H9 (cell line): ENCODE measurements around the gene GNA15. TPM values are rescaled to one million over a fixed set of nuclear protein-coding genes. Genes with fewer than 3 reads are reported as not detected.

ENCODE experiments used
- DNase-seq: peaks from one replicate; pipeline ENCODE4 v3.0.0-alpha.2; 2017
- H2AFZ ChIP-seq: one replicate; pipeline ENCODE4 v1.6.1; 2013; ENCODE audit warnings: mild to moderate bottlenecking, low read length, control low read depth, moderate library complexity
- H2AK5ac ChIP-seq: 2 replicates; pipeline ENCODE4 v1.6.1; 2013; ENCODE audit warnings: low read length, control low read depth, mixed read lengths; ENCODE audit not compliant: insufficient read length
- H2BK120ac ChIP-seq: one replicate; pipeline ENCODE4 v1.6.1; 2013; ENCODE audit warnings: low read depth, mild to moderate bottlenecking, low read length, control low read depth, inconsistent platforms; ENCODE audit not compliant: poor library complexity, severe bottlenecking
- H2BK12ac ChIP-seq: 2 replicates; pipeline ENCODE4 v1.6.1; 2013; ENCODE audit warnings: low read length, control low read depth, mixed read lengths, low read depth; ENCODE audit not compliant: insufficient read length
- H2BK15ac ChIP-seq: 2 replicates; pipeline ENCODE4 v1.6.1; 2013; ENCODE audit warnings: low read depth, low read length, control low read depth
- H2BK20ac ChIP-seq: one replicate; pipeline ENCODE4 v1.6.1; 2013; ENCODE audit warnings: low read depth, mild to moderate bottlenecking, low read length, control low read depth, inconsistent platforms; ENCODE audit not compliant: poor library complexity, severe bottlenecking
- H2BK5ac ChIP-seq: 2 replicates; pipeline ENCODE4 v1.6.1; 2013; ENCODE audit warnings: low read length, control low read depth, mixed read lengths; ENCODE audit not compliant: insufficient read length
- H3K14ac ChIP-seq: 2 replicates; pipeline ENCODE4 v1.6.1; 2013; ENCODE audit warnings: low read length, control low read depth; ENCODE audit not compliant: insufficient read depth
- H3K18ac ChIP-seq: 2 replicates; pipeline ENCODE4 v1.6.1; 2013; ENCODE audit warnings: low read depth, mild to moderate bottlenecking, mixed read lengths, low read length, control low read depth; ENCODE audit not compliant: insufficient read length
- H3K23ac ChIP-seq: 2 replicates; pipeline ENCODE4 v1.6.1; 2013; ENCODE audit warnings: low read length, control low read depth, mixed read lengths, low read depth; ENCODE audit not compliant: insufficient read length
- H3K23me2 ChIP-seq: 2 replicates; pipeline ENCODE4 v1.6.1; 2013; ENCODE audit warnings: low read depth, mild to moderate bottlenecking, mixed read lengths, low read length, control low read depth; ENCODE audit not compliant: insufficient read length, poor library complexity, severe bottlenecking
- H3K27ac ChIP-seq: 2 replicates; pipeline ENCODE4 v1.5.1; 2013; ENCODE audit warnings: low read length, control low read depth, mixed read lengths, low read depth; ENCODE audit not compliant: insufficient read length
- H3K27me3 ChIP-seq: 2 replicates; pipeline ENCODE4 v1.6.1; 2013; ENCODE audit warnings: low read length, control low read depth, inconsistent platforms; ENCODE audit not compliant: insufficient read depth
- H3K4ac ChIP-seq: 2 replicates; pipeline ENCODE4 v1.6.1; 2013; ENCODE audit warnings: low read depth, mild to moderate bottlenecking, control low read depth, inconsistent platforms, low read length, moderate library complexity
- H3K4me1 ChIP-seq: 2 replicates; pipeline ENCODE4 v1.6.1; 2013; ENCODE audit warnings: low read length, control low read depth, inconsistent platforms; ENCODE audit not compliant: insufficient read depth
- H3K4me2 ChIP-seq: 2 replicates; pipeline ENCODE4 v1.6.1; 2013; ENCODE audit warnings: low read length, control low read depth, mixed read lengths; ENCODE audit not compliant: insufficient read length, insufficient read depth
- H3K56ac ChIP-seq: 2 replicates; pipeline ENCODE4 v1.6.1; 2013; ENCODE audit warnings: low read depth, mild to moderate bottlenecking, mixed read lengths, low read length, control low read depth; ENCODE audit not compliant: insufficient read length
- H3K79me1 ChIP-seq: 2 replicates; pipeline ENCODE4 v1.6.1; 2013; ENCODE audit warnings: low read depth, mild to moderate bottlenecking, moderate library complexity, low read length, control low read depth, inconsistent platforms; ENCODE audit not compliant: insufficient read depth, poor library complexity, severe bottlenecking
- H3K79me2 ChIP-seq: 2 replicates; pipeline ENCODE4 v1.6.1; 2013; ENCODE audit warnings: low read length, control low read depth, inconsistent platforms; ENCODE audit not compliant: insufficient read depth
- H3K9ac ChIP-seq: 2 replicates; pipeline ENCODE4 v1.6.1; 2013; ENCODE audit warnings: low read length, control low read depth, mixed read lengths; ENCODE audit not compliant: insufficient read length; ENCODE audit errors: extremely low read depth
- H3K9me3 ChIP-seq: one replicate; pipeline ENCODE4 v1.6.1; 2013; ENCODE audit warnings: low read depth, low read length, inconsistent platforms; ENCODE audit not compliant: control insufficient read depth
- H3T11ph ChIP-seq: one replicate; pipeline ENCODE4 v1.6.1; 2013; ENCODE audit warnings: mild to moderate bottlenecking, low read length, control low read depth, inconsistent platforms
- H4K20me1 ChIP-seq: one replicate; pipeline ENCODE4 v1.6.1; 2013; ENCODE audit not compliant: control insufficient read depth, insufficient read length, insufficient read depth
- H4K5ac ChIP-seq: 2 replicates; pipeline ENCODE4 v1.6.1; 2013; ENCODE audit warnings: low read depth, mild to moderate bottlenecking, mixed read lengths, low read length, control low read depth; ENCODE audit not compliant: insufficient read length
- H4K8ac ChIP-seq: replicated peaks from 2 replicates; pipeline ENCODE4 v1.6.1; 2013; ENCODE audit warnings: low read length, control low read depth, mixed read lengths, low read depth; ENCODE audit not compliant: insufficient read length
- H4K91ac ChIP-seq: 2 replicates; pipeline ENCODE4 v1.6.1; 2013; ENCODE audit warnings: low read depth, mild to moderate bottlenecking, moderate library complexity, mixed read lengths, low read length, control low read depth; ENCODE audit not compliant: insufficient read length
- H3K27ac Mint-ChIP-seq, 3 experiments: 2 replicates in 2 of 3; 3 replicates in 1 of 3; pipeline ENCODE4 v1.8.0; 2020 to 2021; ENCODE audit warnings: mixed read lengths in 3 of 3, mild to moderate bottlenecking in 1 of 3, moderate library complexity in 1 of 3
- H3K27me3 Mint-ChIP-seq: 2 replicates; pipeline ENCODE4 v1.8.0; 2021; ENCODE audit warnings: low read depth, mild to moderate bottlenecking, moderate library complexity, mixed read lengths
- H3K36me3 Mint-ChIP-seq, 3 experiments: 2 replicates in 2 of 3; 3 replicates in 1 of 3; pipeline ENCODE4 v1.8.0; 2020 to 2021; ENCODE audit warnings: low read depth in 3 of 3, mixed read lengths in 3 of 3; ENCODE audit not compliant: insufficient read depth in 1 of 3
- H3K4me1 Mint-ChIP-seq, 2 experiments: 2 replicates each; pipeline ENCODE4 v1.8.0; 2020; ENCODE audit warnings: mixed read lengths in 2 of 2
- H3K4me3 Mint-ChIP-seq, 2 experiments: 2 replicates in 1 of 2; 3 replicates in 1 of 2; pipeline ENCODE4 v1.8.0; 2020 to 2021; ENCODE audit warnings: mild to moderate bottlenecking in 2 of 2, mixed read lengths in 2 of 2, moderate library complexity in 1 of 2
- H3K9me3 Mint-ChIP-seq, 2 experiments: 2 replicates in 1 of 2; 3 replicates in 1 of 2; pipeline ENCODE4 v1.8.0; 2020; ENCODE audit warnings: mild to moderate bottlenecking in 2 of 2, mixed read lengths in 2 of 2, moderate library complexity in 1 of 2
- WGBS: extraction: QIAGEN DNeasy Blood & Tissue Kit; methylation state at CpG from one replicate; pipeline ENCODE4 v1.1.7; 2013; ENCODE audit warnings: missing lambda C conversion rate, low lambda C conversion rate, mixed read lengths; ENCODE audit not compliant: insufficient read length; ENCODE audit errors: extremely low coverage; 5-methylcytosine and 5-hydroxymethylcytosine counted together
- total RNA-seq: library from RNA; stranded (reverse); gene quantifications from 2 replicates; pipeline ENCODE4 v1.2.1, GENCODE V29; 2021
- TF ChIP-seq, protein P1 (sequence below): fragments of 200-600 bp; sonication (generic); conservative IDR thresholded peaks from 3 replicates; pipeline ENCODE4 v1.8.0; 2021; ENCODE audit warnings: antibody characterized with exemption, mild to moderate bottlenecking

The GNA15 gene
- total RNA-seq, 1 experiment from 2014 or later = not detected

DNA sequence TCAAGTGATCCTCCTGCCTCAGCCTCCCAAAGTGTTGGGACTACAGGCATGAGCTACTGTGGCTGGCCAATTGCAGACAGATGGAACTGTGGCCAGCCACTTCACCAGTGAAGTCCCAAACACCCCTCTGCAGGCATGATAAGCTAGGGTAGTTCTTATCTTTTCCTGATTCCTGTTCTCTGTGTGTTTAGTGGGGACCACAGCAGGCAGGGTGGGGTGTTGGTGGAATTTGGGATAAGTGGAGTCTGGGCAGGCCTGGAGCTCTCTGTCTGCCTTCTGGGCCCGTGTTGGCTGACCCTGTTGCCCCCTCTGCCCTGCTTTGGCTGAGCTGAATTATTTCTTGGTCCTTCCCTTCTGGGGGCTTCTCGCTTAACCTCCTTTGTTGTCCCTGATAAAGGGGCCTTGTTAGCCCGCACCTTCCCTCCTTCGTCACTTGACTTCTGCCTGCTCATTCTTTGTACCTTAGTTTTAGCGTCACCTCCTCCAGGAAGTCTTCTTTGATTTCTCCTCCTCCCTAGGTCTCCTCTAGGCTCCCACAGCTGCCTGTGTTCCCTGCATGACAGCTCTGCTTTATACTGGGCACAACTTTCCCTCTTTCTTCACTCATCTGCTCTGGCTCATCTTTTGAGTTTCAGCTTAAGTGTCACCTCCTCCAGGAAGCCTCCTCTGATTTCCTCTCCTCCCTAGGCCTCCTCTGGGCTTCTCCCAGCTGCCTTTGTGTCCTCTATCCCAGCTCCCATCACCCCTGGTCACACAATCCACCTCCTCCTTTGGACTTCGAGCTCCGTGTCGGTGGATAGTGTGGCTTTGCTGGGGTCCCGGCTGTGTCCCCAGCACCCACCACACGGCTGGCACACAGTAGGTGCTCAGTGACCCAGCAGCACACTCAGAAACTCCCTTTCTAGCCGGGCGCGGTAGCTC lies 48.1 kb downstream of the GNA15 start:
- peaks cover 1% of the 10 kb centered on the region; the same call in 1 of the 2 replicates for H3K27me3 Mint-ChIP-seq
- H3K56ac ChIP-seq = no peak overlapping the region
- H2AK5ac ChIP-seq = no peak overlapping the region
- no peak overlapping the region for H2BK15ac ChIP-seq
- no peak overlapping the region for H3T11ph ChIP-seq
- no peak overlapping the region; the same call in 1 of the 2 replicates for H3K14ac ChIP-seq
- H3K79me1 ChIP-seq = peaks cover 18% of the 10 kb centered on the region
- H3K4me2 ChIP-seq = no peak overlapping the region
- H4K8ac ChIP-seq = no peak overlapping the region
- no peak overlapping the region; the same call in 1 of the 2 replicates for H3K4ac ChIP-seq
- H2AFZ ChIP-seq = no peak overlapping the region
- H2BK20ac ChIP-seq = no peak overlapping the region
- no peak overlapping the region for H3K23ac ChIP-seq
- H3K27ac ChIP-seq = no peak overlapping the region
- no peak overlapping the region for H2BK5ac ChIP-seq
- peaks cover 14 to 21% of the 10 kb centered on the region in 2 experiments for H3K4me1 Mint-ChIP-seq
- no CpG with 5 or more reads among the region's 13 CpGs for WGBS
- no peak overlapping the region for H3K18ac ChIP-seq
- H3K9me3 ChIP-seq = no peaks in the 10 kb centered on the region
- H4K5ac ChIP-seq = no peak overlapping the region
- H4K91ac ChIP-seq = no peak overlapping the region
- H3K23me2 ChIP-seq = peaks cover 8% of the 10 kb centered on the region
- peak overlapping the region in 1 of 2 experiments; percentile 99; a peak in 2 of 5 replicates for H3K4me3 Mint-ChIP-seq
- H2BK12ac ChIP-seq = no peak overlapping the region
- no peaks in the 10 kb centered on the region; a peak in 1 of 5 replicates for H3K9me3 Mint-ChIP-seq
- H3K36me3 Mint-ChIP-seq = peaks cover 6 to 7% (median 6%) of the 10 kb centered on the region in 3 experiments; a peak in 6 of 7 replicates
- TF ChIP-seq, protein P1, sequence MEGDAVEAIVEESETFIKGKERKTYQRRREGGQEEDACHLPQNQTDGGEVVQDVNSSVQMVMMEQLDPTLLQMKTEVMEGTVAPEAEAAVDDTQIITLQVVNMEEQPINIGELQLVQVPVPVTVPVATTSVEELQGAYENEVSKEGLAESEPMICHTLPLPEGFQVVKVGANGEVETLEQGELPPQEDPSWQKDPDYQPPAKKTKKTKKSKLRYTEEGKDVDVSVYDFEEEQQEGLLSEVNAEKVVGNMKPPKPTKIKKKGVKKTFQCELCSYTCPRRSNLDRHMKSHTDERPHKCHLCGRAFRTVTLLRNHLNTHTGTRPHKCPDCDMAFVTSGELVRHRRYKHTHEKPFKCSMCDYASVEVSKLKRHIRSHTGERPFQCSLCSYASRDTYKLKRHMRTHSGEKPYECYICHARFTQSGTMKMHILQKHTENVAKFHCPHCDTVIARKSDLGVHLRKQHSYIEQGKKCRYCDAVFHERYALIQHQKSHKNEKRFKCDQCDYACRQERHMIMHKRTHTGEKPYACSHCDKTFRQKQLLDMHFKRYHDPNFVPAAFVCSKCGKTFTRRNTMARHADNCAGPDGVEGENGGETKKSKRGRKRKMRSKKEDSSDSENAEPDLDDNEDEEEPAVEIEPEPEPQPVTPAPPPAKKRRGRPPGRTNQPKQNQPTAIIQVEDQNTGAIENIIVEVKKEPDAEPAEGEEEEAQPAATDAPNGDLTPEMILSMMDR = no peak
- no peak overlapping the region; a peak in 1 of 7 replicates for H3K27ac Mint-ChIP-seq
- no peaks in the 10 kb centered on the region for H3K4me1 ChIP-seq
- no peaks in the 10 kb centered on the region for H4K20me1 ChIP-seq
- peaks cover 16% of the 10 kb centered on the region; the same call in 1 of the 2 replicates for H3K79me2 ChIP-seq
- no peak overlapping the region for H2BK120ac ChIP-seq
- no peak for DNase-seq
- H3K9ac ChIP-seq = no peak overlapping the region
- no peaks in the 10 kb centered on the region for H3K27me3 ChIP-seq
